WTC11 (cell line): ENCODE data around the gene SF3B4. TPM values are rescaled to one million over a fixed set of nuclear protein-coding genes. Genes with fewer than 3 reads are reported as not detected.
A peak's percentile ranks its signal among the peaks of the same experiment; 100 is the strongest.

Experiments
- AFF4 ChIP-seq: sonication (generic); formaldehyde crosslinking; IDR thresholded peaks from 2 replicates; pipeline ENCODE4 v1.8.1; 2023; ENCODE audit warnings: mild to moderate bottlenecking, missing genetic modification reagents, borderline replicate concordance
- AR ChIP-seq: fragments of 250-450 bp; sonication (Bioruptor Pico); IDR thresholded peaks from 2 replicates; pipeline ENCODE4 v1.9.0; 2021; ENCODE audit warnings: mild to moderate bottlenecking
- E2F5 ChIP-seq: sonication (generic); formaldehyde crosslinking; IDR thresholded peaks from 2 replicates; pipeline ENCODE4 v1.8.1; 2022; ENCODE audit warnings: mild to moderate bottlenecking, moderate library complexity, missing genetic modification reagents
- ERG ChIP-seq: fragments of 250-450 bp; sonication (Bioruptor Pico); IDR thresholded peaks from 2 replicates; pipeline ENCODE4 v1.8.0; 2021; ENCODE audit warnings: mild to moderate bottlenecking
- ETV6 ChIP-seq: sonication (generic); formaldehyde crosslinking; IDR thresholded peaks from 2 replicates; pipeline ENCODE4 v1.8.1; 2022; ENCODE audit warnings: mild to moderate bottlenecking, missing genetic modification reagents
- FOXK1 ChIP-seq: sonication (generic); formaldehyde crosslinking; IDR thresholded peaks from 2 replicates; pipeline ENCODE4 v1.8.0; 2022; ENCODE audit warnings: mild to moderate bottlenecking, moderate library complexity, missing genetic modification reagents
- FOXP1 ChIP-seq: sonication (generic); formaldehyde crosslinking; IDR thresholded peaks from 2 replicates; pipeline ENCODE4 v1.8.0; 2022; ENCODE audit warnings: missing genetic modification reagents, mild to moderate bottlenecking, moderate library complexity, borderline replicate concordance
- GTF2I ChIP-seq: fragments of 250-450 bp; sonication (Bioruptor Pico); conservative IDR thresholded peaks from 2 replicates; pipeline ENCODE4 v1.4.0; 2021; ENCODE audit warnings: mild to moderate bottlenecking
- HMGXB4 ChIP-seq: sonication (generic); formaldehyde crosslinking; IDR thresholded peaks from 2 replicates; pipeline ENCODE4 v1.8.1; 2023; ENCODE audit warnings: mild to moderate bottlenecking, moderate library complexity, missing genetic modification reagents
- IRF1 ChIP-seq: sonication (generic); formaldehyde crosslinking; IDR thresholded peaks from 2 replicates; pipeline ENCODE4 v1.8.0; 2023; ENCODE audit warnings: missing genetic modification reagents
- JUN ChIP-seq: sonication (generic); formaldehyde crosslinking; IDR thresholded peaks from 2 replicates; pipeline ENCODE4 v1.8.0; 2023; ENCODE audit warnings: mild to moderate bottlenecking, missing genetic modification reagents
- PRDM15 ChIP-seq: sonication (generic); formaldehyde crosslinking; IDR thresholded peaks from 2 replicates; pipeline ENCODE4 v1.8.0; 2022; ENCODE audit warnings: missing genetic modification reagents
- TEAD4 ChIP-seq: sonication (generic); formaldehyde crosslinking; IDR thresholded peaks from 2 replicates; pipeline ENCODE4 v1.8.0; 2022; ENCODE audit warnings: mild to moderate bottlenecking, missing genetic modification reagents
- TP53 ChIP-seq: sonication (generic); formaldehyde crosslinking; IDR thresholded peaks from 2 replicates; pipeline ENCODE4 v1.8.1; 2023; ENCODE audit warnings: mild to moderate bottlenecking, missing genetic modification reagents
- ZBTB21 ChIP-seq: sonication (generic); formaldehyde crosslinking; IDR thresholded peaks from 2 replicates; pipeline ENCODE4 v1.8.1; 2023; ENCODE audit warnings: mild to moderate bottlenecking, missing genetic modification reagents, borderline replicate concordance
- ZBTB43 ChIP-seq: sonication (generic); formaldehyde crosslinking; IDR thresholded peaks from 2 replicates; pipeline ENCODE4 v1.8.1; 2023; ENCODE audit warnings: mild to moderate bottlenecking, missing genetic modification reagents
- ZNF138 ChIP-seq: sonication (generic); formaldehyde crosslinking; conservative IDR thresholded peaks from 2 replicates; pipeline ENCODE4 v1.8.1; 2022; ENCODE audit warnings: mild to moderate bottlenecking, moderate library complexity, missing genetic modification reagents
- ZNF396 ChIP-seq: fragments of 250-450 bp; sonication (Bioruptor Pico); IDR thresholded peaks from 2 replicates; pipeline ENCODE4 v1.8.0; 2021; ENCODE audit warnings: mild to moderate bottlenecking, moderate library complexity, borderline replicate concordance
- ZSCAN18 ChIP-seq: fragments of 250-450 bp; sonication (Bioruptor Pico); IDR thresholded peaks from 2 replicates; pipeline ENCODE4 v2.1.2; 2022; ENCODE audit warnings: mild to moderate bottlenecking, moderate library complexity
- total RNA-seq: library from RNA; stranded (reverse); gene quantifications from 3 replicates; pipeline ENCODE4 v1.2.3, GENCODE V29; 2021

SF3B4 gene
- total RNA-seq, 1 experiment from 2014 or later: 90.1 TPM

GRCh38 chr1:149887456-149888246, 40.0 kb downstream of the SF3B4 start (continued):
- TF ChIP-seq AR (CRISPR knock-in tag) (peak; percentile 87), AFF4 (CRISPR knock-in tag) (peak; percentile 82), FOXK1 (CRISPR knock-in tag) (peak; percentile 62; the same call in 1 of the 2 replicates), PRDM15 (CRISPR knock-in tag) (no peak), ZBTB43 (CRISPR knock-in tag) (0 out of 2 replicates have a peak, but pooled peaks have one; percentile 24), ETV6 (CRISPR knock-in tag) (no peak), TEAD4 (no peak), ZNF138 (no peak), JUN (peak; percentile 65; the same call in 1 of the 2 replicates), E2F5 (no peak), ZBTB21 (CRISPR knock-in tag) (no peak), ZNF396 (no peak), ZSCAN18 (no peak), GTF2I (no peak), IRF1 (CRISPR knock-in tag) (no peak; the same call in 1 of the 2 replicates), HMGXB4 (CRISPR knock-in tag) (peak; percentile 83), FOXP1 (peak; percentile 63), TP53 (CRISPR knock-in tag) (peak; percentile 61; the same call in 1 of the 2 replicates), ERG (CRISPR knock-in tag) (peak; percentile 82)
